Measurements from ENCODE around the gene ANXA2.

Gene ANXA2

GRCh38 chr15:60356832-60357231 lies 41.0 kb downstream of the ANXA2 start:
- no peak for DNase-seq (ENCODE audit: extremely low read depth, low read depth)
- TF ChIP-seq CTCF (IDR thresholded peaks at IDR 0.05; ENCODE audit: low read depth, low read length): no peak

GRCh38 chr15:60355148-60355857 lies 42.5 kb downstream of the ANXA2 start:
- no peak for DNase-seq (ENCODE audit: extremely low read depth, low read depth)
- TF ChIP-seq CTCF (IDR thresholded peaks at IDR 0.05; ENCODE audit: low read depth, low read length): no peak

GRCh38 chr15:60353245-60353920 lies 44.4 kb downstream of the ANXA2 start:
- DNase-seq (ENCODE audit: extremely low read depth, low read depth): no peak
- TF ChIP-seq CTCF (IDR thresholded peaks at IDR 0.05; ENCODE audit: low read depth, low read length): no peak

GRCh38 chr15:60352525-60352924 lies 45.3 kb downstream of the ANXA2 start:
- DNase-seq (ENCODE audit: extremely low read depth, low read depth): no peak
- no peak for TF ChIP-seq CTCF (IDR thresholded peaks at IDR 0.05; ENCODE audit: low read depth, low read length)

- no peak for DNase-seq (ENCODE audit: extremely low read depth, low read depth)
- TF ChIP-seq CTCF (IDR thresholded peaks at IDR 0.05; ENCODE audit: low read depth, low read length): no peak
These were observed 46.7 kb downstream of the ANXA2 start for GRCh38 chr15:60351066-60351465.

- no peak for DNase-seq (ENCODE audit: extremely low read depth, low read depth)
- TF ChIP-seq CTCF (IDR thresholded peaks at IDR 0.05; ENCODE audit: low read depth, low read length): no peak
These were observed 47.7 kb downstream of the ANXA2 start for GRCh38 chr15:60350108-60350507.

- no peak for TF ChIP-seq CTCF (IDR thresholded peaks at IDR 0.05; ENCODE audit: low read depth, low read length)
- DNase-seq (ENCODE audit: extremely low read depth, low read depth): no peak
These were observed 48.2 kb downstream of the ANXA2 start for GRCh38 chr15:60349589-60349988.

Data from AG09319 (cell line).